NCI-H1436 (cell line): ENCODE results near the gene TTC28.
A peak's percentile ranks its signal among the peaks of the same experiment; 100 is the strongest.
"Not testable (repeated sequence)": the region's sequence is repeated elsewhere in the genome, so short reads cannot be mapped to it uniquely, and the experiment has no call there.

ENCODE experiments used
- DNase-seq: peaks from one replicate; lab custom pipeline; 2025; lab: John Stamatoyannopoulos, UW

TTC28 gene

GRCh38 chr22:28679611-28680287 is at the start of gene TTC28:
TTC28 (minus strand) TSS chr22:28679840; CDS start chr22:28679723, 117 bp downstream.
- peak; percentile 74 for DNase-seq

- no peak for DNase-seq
Measured at GRCh38 chr22:28728621-28729313, 49.1 kb upstream of the TTC28 start.

DNA sequence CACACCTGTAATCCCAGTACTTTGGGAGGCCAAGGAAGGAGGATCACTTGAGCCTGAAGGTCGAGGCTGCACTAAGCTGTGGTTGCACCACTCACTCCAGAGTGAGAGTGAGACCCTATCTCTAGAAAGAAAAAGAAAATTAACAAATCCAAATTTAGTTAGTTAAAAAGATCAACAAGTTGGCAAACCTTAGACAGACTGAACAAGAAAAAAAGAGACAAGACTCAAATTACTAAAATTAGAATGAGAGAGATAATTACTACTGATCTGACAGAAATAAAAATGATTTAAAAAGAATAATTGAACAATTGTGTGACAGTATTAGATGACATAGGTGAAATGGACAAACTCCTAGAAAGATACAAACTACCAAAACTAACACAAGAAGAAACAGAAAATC is 48.4 kb upstream of the TTC28 start:
- no peak for DNase-seq

GRCh38 chr22:28718044-28718443 is 38.4 kb upstream of the TTC28 start:
- DNase-seq, result no peak

DNA sequence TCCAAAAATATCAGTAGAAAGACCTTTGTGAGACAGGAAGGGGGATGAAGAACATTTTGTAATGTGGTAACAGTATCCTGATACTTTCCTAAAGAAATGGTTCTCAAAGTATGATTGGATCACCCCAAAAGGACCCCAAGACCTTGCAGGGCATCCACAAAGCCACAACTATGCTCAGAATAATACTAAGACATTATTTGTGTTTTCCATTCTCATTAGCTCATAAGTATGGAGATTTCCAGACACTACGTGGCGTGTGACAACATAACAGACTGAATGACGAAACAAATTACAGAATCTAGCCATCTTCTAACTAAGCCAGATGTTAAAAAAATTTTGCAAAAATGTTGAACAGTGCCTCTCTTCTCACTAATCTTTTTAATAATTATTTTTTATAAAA is 37.0 kb upstream of the TTC28 start:
- DNase-seq, result no peak

DNA sequence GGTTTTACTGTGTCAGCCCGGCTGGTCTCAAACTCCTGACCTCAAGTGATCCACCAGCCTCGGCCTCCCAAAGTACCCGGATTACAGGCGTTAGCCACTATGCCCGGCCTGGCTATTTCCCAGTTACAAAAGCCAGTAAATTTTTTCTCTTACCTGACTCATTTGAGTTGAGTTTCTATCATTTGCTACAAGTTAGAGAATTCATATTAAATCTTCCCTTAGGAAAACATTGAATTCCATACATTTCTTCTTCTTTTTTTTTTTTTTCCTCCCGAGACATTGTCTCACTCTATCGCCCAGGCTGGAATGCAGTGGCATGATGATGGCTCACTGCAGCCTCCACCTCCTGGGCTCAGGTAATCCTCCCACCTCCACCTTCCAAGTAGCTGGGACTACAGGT is 36.0 kb upstream of the TTC28 start:
- DNase-seq, result no peak

DNA sequence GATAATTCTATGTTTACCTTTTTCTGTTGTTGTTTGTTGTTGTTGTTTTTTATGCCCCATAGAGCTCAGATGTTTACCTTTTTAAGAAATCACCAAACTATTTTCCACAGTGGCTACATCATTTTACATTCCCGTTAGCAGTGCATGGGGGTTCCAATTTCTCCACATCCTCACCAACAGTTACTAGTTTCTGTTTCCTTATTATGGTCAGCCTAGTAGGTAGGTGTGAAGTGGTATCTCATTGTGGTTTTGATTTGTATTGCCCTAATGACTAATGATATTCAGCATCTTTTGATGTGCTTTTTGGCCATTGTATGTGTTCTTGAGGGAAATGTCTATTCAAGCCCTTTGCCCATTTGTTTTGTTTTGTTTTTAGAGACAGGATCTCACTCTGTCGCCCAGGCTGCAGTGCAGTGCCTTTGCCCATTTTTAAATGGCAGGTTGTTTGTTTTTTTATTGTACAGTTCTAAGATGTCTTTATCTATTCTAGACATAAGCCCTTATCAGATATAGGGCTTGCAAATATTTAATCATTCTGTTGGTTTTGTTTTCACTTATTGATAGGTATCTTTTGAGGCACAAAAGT is 34.5 kb upstream of the TTC28 start:
- DNase-seq, result no peak

- no peak for DNase-seq
Measured at GRCh38 chr22:28711820-28712777, 32.5 kb upstream of the TTC28 start.

DNA sequence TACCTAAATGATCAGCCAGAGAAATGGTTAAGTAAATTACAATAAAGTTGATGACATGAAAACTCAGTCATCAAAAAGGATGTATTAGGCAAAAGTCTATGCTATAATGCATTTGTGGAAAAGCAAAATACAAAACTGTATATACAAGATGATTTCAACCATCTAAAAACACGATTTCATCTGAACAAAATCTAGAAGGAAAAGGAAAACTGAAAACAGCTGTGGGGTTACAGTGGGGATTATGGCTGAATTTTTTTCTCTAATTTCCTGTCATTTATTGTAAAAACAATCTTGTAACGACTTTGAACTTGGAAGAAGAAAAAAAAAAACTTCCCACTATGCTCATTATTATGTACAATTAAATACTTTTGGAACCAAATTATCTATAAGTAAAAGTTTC is 31.7 kb upstream of the TTC28 start:
- no peak for DNase-seq

DNA sequence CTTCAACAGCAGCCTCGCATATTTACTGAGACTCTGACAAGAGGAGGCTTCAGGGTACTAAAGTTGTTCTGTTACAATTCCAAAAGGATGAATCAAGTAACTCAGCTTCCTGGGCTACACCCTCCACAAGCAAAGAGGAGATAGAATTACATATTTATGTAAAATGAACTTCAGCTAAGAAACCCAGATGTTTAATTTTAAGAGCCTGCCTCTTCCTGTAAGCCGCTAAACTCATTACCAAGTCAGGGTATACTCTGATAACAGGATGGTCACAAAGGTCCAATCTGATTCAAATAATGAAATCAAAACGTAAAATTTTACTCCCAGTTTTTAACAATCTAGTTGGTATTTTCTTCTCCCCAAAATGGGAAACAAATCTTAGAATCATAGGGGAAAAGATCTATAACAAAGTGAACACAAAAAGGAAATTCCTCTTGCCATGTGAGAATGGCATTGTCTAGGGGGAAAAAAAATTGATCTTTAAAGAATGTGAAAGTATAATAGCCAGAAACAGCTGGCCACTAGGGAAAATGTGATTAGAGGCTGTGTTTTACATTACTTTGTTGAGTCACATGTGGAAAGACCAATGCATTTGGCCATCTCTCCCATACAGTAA is 31.0 kb upstream of the TTC28 start:
- no peak for DNase-seq

DNA sequence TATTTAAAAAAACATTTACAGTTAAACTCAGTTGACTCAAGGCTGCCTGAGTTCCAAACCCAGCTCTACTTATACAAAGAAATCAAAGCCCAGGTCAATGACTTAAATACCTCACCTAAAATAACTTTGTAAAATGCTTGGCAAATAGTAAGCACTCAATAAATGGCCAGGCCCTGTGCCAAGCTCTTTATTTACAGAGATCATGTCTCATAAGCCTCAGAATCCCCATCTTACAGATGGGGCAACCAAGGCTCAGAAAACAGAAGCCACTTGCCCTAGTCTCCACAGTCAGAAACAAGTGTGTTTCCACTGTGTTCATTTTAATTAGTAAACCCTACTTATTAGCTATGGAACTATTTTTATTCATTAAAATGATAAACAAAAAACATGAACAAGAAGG is 30.5 kb upstream of the TTC28 start:
- no peak for DNase-seq

DNA sequence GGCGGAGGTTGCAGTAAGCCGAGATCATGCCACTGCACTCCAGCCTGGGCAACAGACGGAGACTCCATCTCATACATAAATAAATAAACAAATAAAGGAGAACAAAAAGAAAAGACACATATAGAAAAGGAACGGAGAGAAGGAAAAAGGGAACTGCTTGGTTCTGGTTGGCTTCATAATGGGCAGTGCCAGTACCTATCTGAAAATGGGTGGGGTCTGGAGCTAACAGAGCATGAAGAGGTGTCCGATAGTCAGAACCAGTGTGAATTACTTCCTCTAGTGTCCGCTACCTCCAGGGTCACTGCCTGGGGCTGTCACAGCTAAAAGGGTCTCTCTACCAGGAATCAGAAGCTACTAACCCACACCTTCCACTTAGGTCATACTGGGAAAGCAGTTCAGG is 27.2 kb upstream of the TTC28 start:
- no peak for DNase-seq

- no peak for DNase-seq
Measured at GRCh38 chr22:28703436-28703835, 23.8 kb upstream of the TTC28 start.

DNA sequence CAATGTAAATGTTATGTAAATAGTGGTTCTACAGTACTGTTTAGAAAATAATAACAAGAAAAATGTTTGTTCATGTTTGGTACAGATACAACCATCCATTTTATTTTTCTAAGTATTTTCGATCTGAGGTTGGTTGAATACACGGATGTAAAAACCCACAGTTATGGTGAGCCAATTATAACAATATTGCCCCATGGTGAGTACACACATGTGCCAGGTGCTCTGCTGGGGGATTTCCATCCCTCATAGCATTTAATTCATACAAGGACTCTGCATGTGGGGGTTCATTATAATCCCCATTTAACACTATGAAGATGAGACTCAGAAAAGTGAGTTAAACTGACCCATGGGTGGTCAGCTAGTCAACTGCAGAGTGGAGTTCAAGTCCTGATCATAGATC is 23.3 kb upstream of the TTC28 start:
- no peak for DNase-seq

GRCh38 chr22:28693041-28693760 is 13.6 kb upstream of the TTC28 start:
- DNase-seq, result not testable (repeated sequence)

DNA sequence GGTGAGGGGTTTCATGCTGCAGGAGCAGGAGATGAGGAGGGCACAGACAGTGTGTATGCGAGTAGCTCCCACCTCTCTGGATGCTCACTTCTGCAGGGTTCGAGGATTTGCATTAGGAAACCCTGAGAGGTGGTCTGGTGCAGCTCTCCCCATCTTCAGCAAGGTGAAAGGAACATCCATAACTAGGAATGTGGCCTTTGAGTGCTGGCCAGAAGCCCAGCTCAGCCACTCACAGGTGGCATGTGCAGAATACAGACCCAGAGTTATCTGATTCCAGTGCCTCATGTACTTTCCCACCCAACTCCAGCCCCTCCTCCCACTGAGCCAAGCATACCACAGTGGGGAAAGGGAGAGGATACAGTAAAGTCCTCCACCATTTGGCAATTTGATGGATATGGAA is 10.2 kb upstream of the TTC28 start:
- not testable (repeated sequence) for DNase-seq

DNA sequence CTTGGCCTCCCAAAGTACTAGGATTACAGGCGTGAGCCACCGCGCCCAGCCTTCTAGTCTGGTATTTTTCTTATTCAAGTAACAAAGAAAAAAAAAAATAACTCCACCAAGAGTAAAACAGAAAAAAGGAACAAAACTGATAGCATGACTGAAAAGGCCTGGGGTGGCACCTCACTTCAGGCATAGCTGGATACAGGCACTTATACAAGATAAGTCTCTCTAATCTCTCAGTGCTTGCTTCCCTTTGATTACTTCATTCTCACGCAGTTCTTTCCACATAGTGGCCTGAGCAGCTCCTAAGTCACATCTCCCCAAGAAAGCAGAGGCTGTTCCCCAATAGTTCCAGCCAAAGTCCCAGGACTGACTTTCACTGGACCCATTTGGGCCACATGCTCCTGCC is 3.3 kb upstream of the TTC28 start:
- not testable (repeated sequence) for DNase-seq

DNA sequence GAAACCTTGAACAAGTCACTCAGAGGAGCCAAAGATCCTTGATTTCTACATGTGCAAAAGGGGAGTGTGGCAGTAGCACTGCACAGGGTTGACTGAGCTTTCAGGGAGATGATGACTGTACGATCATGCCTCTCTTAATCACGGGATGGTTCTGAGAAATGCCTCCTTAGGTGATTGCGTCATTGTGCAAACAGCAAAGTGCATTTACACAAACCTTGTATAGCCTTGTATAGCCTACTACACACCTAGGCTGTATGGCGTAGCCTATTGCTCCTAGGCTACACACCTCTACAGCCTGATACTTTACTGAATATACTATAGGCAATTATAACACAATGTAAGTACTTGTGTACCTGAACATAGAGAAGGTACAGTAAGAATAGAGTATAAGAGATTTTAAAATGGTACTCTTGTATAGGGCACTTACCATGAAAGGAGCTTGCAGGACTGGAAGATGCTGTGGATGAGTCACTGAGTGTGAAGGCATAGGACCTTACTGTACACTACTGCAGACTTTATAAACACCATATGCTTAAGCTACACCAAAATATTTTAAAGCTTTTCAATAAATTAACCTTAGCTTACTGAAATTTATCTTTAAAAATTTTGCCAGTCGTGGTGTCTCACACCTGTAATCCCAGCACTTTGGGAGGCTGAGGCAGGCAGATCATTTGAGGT is 1.3 kb upstream of the TTC28 start:
- peak; percentile 6 for DNase-seq

GRCh38 chr22:28678778-28679610 is 646 bp downstream of the TTC28 start:
- peak; percentile 12 for DNase-seq

DNA sequence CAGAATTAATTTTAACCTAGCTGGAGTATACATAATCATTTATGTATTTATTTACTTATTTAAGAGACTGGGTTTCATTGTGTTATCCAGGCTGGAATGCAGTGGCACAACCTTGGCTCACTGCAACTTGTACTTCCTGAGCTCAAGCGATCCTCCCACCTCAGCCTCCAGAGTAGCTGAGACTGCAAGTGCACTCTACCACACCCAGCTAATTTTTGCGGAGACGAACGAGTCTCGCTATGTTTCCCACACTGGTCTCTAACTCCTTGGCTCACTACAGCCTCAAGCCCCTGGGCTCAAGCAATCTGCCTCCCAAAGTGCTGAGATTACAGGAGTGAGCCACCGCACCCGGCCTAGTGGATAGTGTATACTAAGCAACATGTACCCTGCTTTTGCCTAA is 1.5 kb downstream of the TTC28 start:
- DNase-seq, result not testable (repeated sequence)
